HepG2 (cell line): ENCODE measurements around the gene ZNF486. TPM values are rescaled to one million over a fixed set of nuclear protein-coding genes. Genes with fewer than 3 reads are reported as not detected.
"Not testable (repeated sequence)": the region's sequence is repeated elsewhere in the genome, so short reads cannot be mapped to it uniquely, and the experiment has no call there.

ENCODE experiments used
- ATAC-seq: fragments of 200-7000 bp; cut with Tn5 transposase; 3 replicates; pipeline ENCODE4 v1.9.1; 2020; ENCODE audit warnings: mild to moderate bottlenecking, moderate library complexity
- BruUV-seq: library from RNA; stranded (reverse); fragments of 400-500 nt; replicated peaks from 2 replicates; lab custom pipeline; 2021; lab: Mats Ljungman, UMichigan
- CTCF ChIA-PET: fragments of 300-600 bp; formaldehyde crosslinking; extraction: SDS; loops from one replicate; lab custom pipeline; 2021; ENCODE audit warnings: low total read pairs, inconsistent platforms, low intra/inter-chr PET ratio; lab: Yijun Ruan, JAX
- POLR2A ChIA-PET: fragments of 350-600 bp; sonication (Branson Sonifier 250); formaldehyde crosslinking; loops from one replicate; lab custom pipeline; 2020; ENCODE audit warnings: antibody characterized with exemption, inconsistent platforms; lab: Yijun Ruan, JAX
- DNase-seq: peaks from one replicate; pipeline ENCODE4 v3.0.0-alpha.2; 2015; ENCODE audit warnings: low spot score
- FAIRE-seq: peaks from 3 replicates; lab custom pipeline; 2011; peaks lifted over from hg19 to GRCh38; lab: Jason Lieb, UNC
- H2AFZ ChIP-seq: one replicate; pipeline ENCODE4 v1.6.1; 2011; ENCODE audit warnings: low read length, inconsistent platforms
- H3K27ac ChIP-seq: fragments of 300-600 bp; 3 replicates; pipeline ENCODE4 v1.8.0; 2011; ENCODE audit warnings: mixed run types, mild to moderate bottlenecking, mixed read lengths, low read length, inconsistent platforms; ENCODE audit not compliant: insufficient read depth; ENCODE audit errors: extremely low read length
- H3K27me3 ChIP-seq, 2 experiments: fragments of 200-600 bp in 1 of 2; 2 replicates in 1 of 2; 3 replicates in 1 of 2; pipeline versions ENCODE4 v1.6.0 to v1.8.0; 2011; ENCODE audit warnings: low read length in 2 of 2, mild to moderate bottlenecking in 2 of 2, moderate library complexity in 2 of 2, inconsistent platforms in 1 of 2; ENCODE audit not compliant: insufficient read depth in 2 of 2, control insufficient read depth in 1 of 2
- H3K36me3 ChIP-seq, 2 experiments: fragments of 200-600 bp in 1 of 2; replicated peaks in 1 of 2; 2 replicates in 1 of 2; 3 replicates in 1 of 2; pipeline versions ENCODE4 v1.5.1 to v1.8.0; 2011; ENCODE audit warnings: low read length in 2 of 2, inconsistent platforms in 1 of 2; ENCODE audit not compliant: insufficient read depth in 2 of 2, control insufficient read depth in 1 of 2
- H3K4me1 ChIP-seq: 2 replicates; pipeline ENCODE4 v1.5.1; 2012; ENCODE audit warnings: low read length, inconsistent platforms; ENCODE audit not compliant: insufficient read depth
- H3K4me2 ChIP-seq: 2 replicates; pipeline ENCODE4 v1.6.0; 2011; ENCODE audit warnings: low read depth, low read length, inconsistent platforms
- H3K4me3 ChIP-seq, 3 experiments: fragments of 200-600 bp in 1 of 3; sonication (generic), shearing (Covaris generic) in 1 of 3; replicated peaks in 1 of 3; 2 replicates each; pipeline ENCODE4 v1.5.1; 2011 to 2016; ENCODE audit warnings: low read length in 3 of 3, inconsistent platforms in 2 of 3, low read depth in 2 of 3, mild to moderate bottlenecking in 2 of 3, control low read depth in 1 of 3, mixed read lengths in 1 of 3; ENCODE audit not compliant: insufficient read depth in 1 of 3
- H3K79me2 ChIP-seq: one replicate; pipeline ENCODE4 v1.6.1; 2011; ENCODE audit warnings: low read length, inconsistent platforms; ENCODE audit not compliant: insufficient read depth
- H3K9ac ChIP-seq: 2 replicates; pipeline ENCODE4 v1.6.0; 2011; ENCODE audit warnings: mild to moderate bottlenecking, low read depth, low read length, inconsistent platforms; ENCODE audit not compliant: insufficient read depth
- H3K9me3 ChIP-seq: 2 replicates; pipeline ENCODE4 v1.5.1; 2012; ENCODE audit warnings: mild to moderate bottlenecking, low read length
- H4K20me1 ChIP-seq: 2 replicates; pipeline ENCODE4 v1.6.0; 2011; ENCODE audit warnings: inconsistent platforms, mild to moderate bottlenecking, low read length, moderate library complexity; ENCODE audit not compliant: insufficient read depth
- ZNF274 ChIP-seq: sonication (generic); formaldehyde crosslinking; IDR thresholded peaks from 2 replicates; pipeline ENCODE4 v1.5.1; 2020; ENCODE audit warnings: mild to moderate bottlenecking, missing genetic modification reagents
- WGBS: methylation state at CpG from one replicate; pipeline ENCODE4 v1.1.6; 2017; ENCODE audit warnings: low lambda C conversion rate; 5-methylcytosine and 5-hydroxymethylcytosine counted together
- in situ Hi-C: cut with HindIII; loops from 2 replicates; pipeline ENCODE4 v1.10.0; 2017; ENCODE audit warnings: low pct_unique_long_range_greater_than_20kb; ENCODE audit not compliant: extremely low pct_ligation_motif_present
- intact Hi-C: fragments of 100-400 bp; cut with micrococcal nuclease; formaldehyde crosslinking; loops from one replicate; pipeline ENCODE4 v1.10.0; 2022; ENCODE audit not compliant: unreplicated experiment
- polyA plus RNA-seq, 8 experiments: library from polyadenylated mRNA; depleted of rRNA in 3 of 8; stranded (reverse) in 7 of 8; unstranded in 1 of 8; fragments of >200 nt; fragmentation: Illumina TruSeq in 4 of 8; extraction: Trizol in 4 of 8; gene quantifications; 2 replicates each; pipeline versions ENCODE4 v1.2.1 to v1.2.3, GENCODE V29; 2011 to 2016; ENCODE audit warnings: low read depth in 4 of 8, missing spikeins in 1 of 8, mixed read lengths in 1 of 8; ENCODE audit not compliant: insufficient read depth in 1 of 8
- total RNA-seq, 5 experiments: library from RNA; depleted of rRNA; stranded (reverse); fragments of >200 nt; fragmentation: Illumina TruSeq; extraction: Trizol; gene quantifications; 2 replicates each; pipeline ENCODE4 v1.2.3, GENCODE V29; 2016; ENCODE audit warnings: low read depth in 1 of 5
- TF ChIP-seq, protein P1 (sequence below): sonication (generic); formaldehyde crosslinking; IDR thresholded peaks from 2 replicates; pipeline ENCODE4 v1.8.1; 2023; ENCODE audit warnings: mild to moderate bottlenecking, missing genetic modification reagents

The ZNF486 gene
- total and polyA plus RNA-seq, 2 of the 13 experiments (the other 11 are each of a cell fraction or from before 2014, with no cell fraction given), result 0.70 to 2.1 TPM

DNA sequence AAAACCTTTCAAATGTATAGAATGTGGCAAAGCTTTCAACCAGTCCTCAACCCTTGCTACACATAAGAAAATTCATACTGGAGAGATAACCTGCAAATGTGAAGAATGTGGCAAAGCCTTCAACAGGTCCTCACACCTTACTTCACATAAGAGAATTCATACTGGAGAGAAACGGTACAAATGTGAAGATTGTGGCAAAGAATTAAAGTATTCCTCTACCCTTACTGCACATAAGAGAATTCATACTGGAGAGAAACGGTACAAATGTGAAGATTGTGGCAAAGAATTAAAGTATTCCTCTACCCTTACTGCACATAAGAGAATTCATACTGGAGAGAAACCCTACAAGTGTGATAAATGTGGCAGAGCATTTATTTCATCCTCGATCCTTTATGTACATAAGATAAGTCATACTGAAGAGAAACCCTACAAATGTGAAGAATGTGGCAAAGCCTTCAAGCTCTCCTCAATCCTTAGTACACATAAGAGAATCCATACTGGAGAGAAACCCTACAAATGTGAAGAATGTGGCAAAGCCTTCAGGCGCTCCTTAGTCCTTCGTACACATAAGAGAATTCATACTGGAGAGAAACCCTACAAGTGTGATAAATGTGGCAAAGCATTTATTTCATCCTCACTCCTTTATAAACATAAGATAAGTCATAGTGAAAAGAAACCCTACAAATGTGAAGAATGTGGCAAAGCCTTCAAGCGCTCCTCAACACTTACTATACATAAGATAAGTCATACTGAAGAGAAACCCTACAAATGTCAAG lies 48.8 kb upstream of the ZNF486 start:
- ATAC-seq, POLR2A ChIA-PET, H3K27me3 ChIP-seq, H3K79me2 ChIP-seq, H3K9ac ChIP-seq, H4K20me1 ChIP-seq, H2AFZ ChIP-seq, BruUV-seq, DNase-seq, CTCF ChIA-PET, H3K4me3 ChIP-seq, H3K4me1 ChIP-seq, H3K27ac ChIP-seq, in situ Hi-C loops, H3K36me3 ChIP-seq, intact Hi-C loops, H3K4me2 ChIP-seq: not testable (repeated sequence)
- peak; percentile 32 for FAIRE-seq
- peaks cover 78% of the 10 kb centered on the region for H3K9me3 ChIP-seq
- TF ChIP-seq ZNF274 (CRISPR knock-in tag), result peak; percentile 92; the same call in 1 of the 2 replicates
- 49% methylated on average over 6 of the region's 6 CpGs for WGBS

DNA sequence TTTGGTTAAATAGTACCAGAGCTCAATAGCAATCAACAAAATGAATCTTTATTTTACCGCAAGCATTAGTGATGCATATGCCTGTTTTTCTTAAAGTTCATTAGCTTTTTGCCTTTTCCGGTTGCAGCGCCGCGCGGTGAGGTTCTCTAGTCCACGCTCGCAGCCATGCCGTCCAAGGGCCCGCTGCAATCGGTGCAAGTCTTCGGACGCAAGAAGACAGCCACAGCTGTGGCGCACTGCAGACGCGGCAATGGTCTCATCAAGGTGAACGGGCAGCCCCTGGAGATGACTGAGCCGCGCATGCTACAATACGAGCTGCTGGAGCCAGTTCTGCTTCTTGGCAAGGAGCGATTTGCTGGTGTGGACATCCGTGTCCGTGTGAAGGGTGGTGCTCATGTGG lies 42.1 kb upstream of the ZNF486 start:
- intact Hi-C loops (no loop called here), in situ Hi-C loops (no loop called here)
- Histone ChIP-seq H3K9me3 (peaks cover 80% of the 10 kb centered on the region), H2AFZ (no peak overlapping the region), H3K36me3 (no peaks in the 10 kb centered on the region; a peak in 1 of 5 replicates), H3K9ac (no peak overlapping the region), H3K27ac (no peak overlapping the region), H3K4me3 (no peak overlapping the region), H3K79me2 (no peaks in the 10 kb centered on the region), H3K4me1 (no peaks in the 10 kb centered on the region), H3K27me3 (no peaks in the 10 kb centered on the region), H4K20me1 (no peaks in the 10 kb centered on the region), H3K4me2 (no peak overlapping the region)
- BruUV-seq, result no TSS peak
- ATAC-seq (no peak), DNase-seq (no peak), FAIRE-seq (no peak)
- POLR2A ChIA-PET, result no interaction called here
- CTCF ChIA-PET, result no interaction called here
- 88% methylated on average over 23 of the region's 23 CpGs for WGBS
- TF ChIP-seq, protein P1, sequence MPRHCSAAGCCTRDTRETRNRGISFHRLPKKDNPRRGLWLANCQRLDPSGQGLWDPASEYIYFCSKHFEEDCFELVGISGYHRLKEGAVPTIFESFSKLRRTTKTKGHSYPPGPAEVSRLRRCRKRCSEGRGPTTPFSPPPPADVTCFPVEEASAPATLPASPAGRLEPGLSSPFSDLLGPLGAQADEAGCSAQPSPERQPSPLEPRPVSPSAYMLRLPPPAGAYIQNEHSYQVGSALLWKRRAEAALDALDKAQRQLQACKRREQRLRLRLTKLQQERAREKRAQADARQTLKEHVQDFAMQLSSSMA (CRISPR knock-in tag), result no peak

DNA sequence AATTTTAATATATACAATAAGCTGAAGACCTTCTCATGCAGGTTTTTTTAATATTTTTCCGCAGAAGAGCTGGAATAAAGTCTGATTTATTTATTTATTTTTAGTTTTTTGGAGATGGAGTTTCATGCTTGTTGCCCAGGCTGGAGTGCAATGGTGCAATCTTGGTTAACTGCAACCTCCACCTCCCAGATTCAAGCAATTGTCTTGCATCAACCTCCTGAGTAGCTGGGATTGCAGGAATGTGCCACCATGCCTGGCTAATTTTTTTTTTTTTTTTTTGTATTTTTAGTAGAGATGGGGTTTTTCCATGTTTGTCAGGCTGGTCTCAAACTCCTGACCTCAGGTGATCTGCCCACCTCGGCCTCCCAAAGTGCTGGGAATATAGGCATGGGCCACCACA lies 34.1 kb upstream of the ZNF486 start:
- H3K36me3 ChIP-seq, H3K9ac ChIP-seq, POLR2A ChIA-PET, H3K27ac ChIP-seq, DNase-seq, H3K4me2 ChIP-seq, BruUV-seq, FAIRE-seq, H4K20me1 ChIP-seq, CTCF ChIA-PET, H3K4me3 ChIP-seq, ATAC-seq, intact Hi-C loops, H2AFZ ChIP-seq, H3K79me2 ChIP-seq, H3K27me3 ChIP-seq, in situ Hi-C loops, H3K4me1 ChIP-seq: not testable (repeated sequence)
- peaks cover 60% of the 10 kb centered on the region for H3K9me3 ChIP-seq
- WGBS, result 6% methylated on average over 2 of the region's 2 CpGs

DNA sequence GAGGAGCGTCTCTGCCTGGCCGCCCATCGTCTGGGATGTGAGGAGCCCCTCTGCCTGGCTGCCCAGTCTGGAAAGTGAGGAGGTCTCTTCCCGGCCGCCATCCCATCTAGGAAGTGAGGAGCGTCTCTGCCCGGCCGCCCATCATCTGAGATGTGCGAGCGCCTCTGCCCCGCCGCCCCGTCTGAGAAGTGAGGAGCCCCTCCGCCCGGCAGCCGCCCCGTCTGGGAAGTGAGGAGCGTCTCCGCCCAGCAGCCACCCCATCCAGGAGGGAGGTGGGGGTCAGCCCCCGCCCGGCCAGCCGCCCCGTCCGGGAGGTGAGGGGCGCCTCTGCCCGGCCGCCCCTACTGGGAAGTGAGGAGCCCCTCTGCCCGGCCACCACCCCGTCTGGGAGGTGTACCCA lies 29.3 kb upstream of the ZNF486 start:
- H4K20me1 ChIP-seq, H3K4me2 ChIP-seq, H3K9ac ChIP-seq, BruUV-seq, H3K4me1 ChIP-seq, CTCF ChIA-PET, intact Hi-C loops, ATAC-seq, POLR2A ChIA-PET, FAIRE-seq, in situ Hi-C loops, H3K27me3 ChIP-seq, H3K36me3 ChIP-seq, H3K79me2 ChIP-seq, H3K27ac ChIP-seq, H2AFZ ChIP-seq, DNase-seq, H3K4me3 ChIP-seq: not testable (repeated sequence)
- 94% methylated on average over 10 of the region's 29 CpGs for WGBS
- peaks cover 61% of the 10 kb centered on the region for H3K9me3 ChIP-seq
